ENCODE results near the gene GDF3.
"Not testable (repeated sequence)": the region's sequence is repeated elsewhere in the genome, so short reads cannot be mapped to it uniquely, and the experiment has no call there.

Gene GDF3
- 0 reads per million in 3 experiments for total RNA-seq

DNA sequence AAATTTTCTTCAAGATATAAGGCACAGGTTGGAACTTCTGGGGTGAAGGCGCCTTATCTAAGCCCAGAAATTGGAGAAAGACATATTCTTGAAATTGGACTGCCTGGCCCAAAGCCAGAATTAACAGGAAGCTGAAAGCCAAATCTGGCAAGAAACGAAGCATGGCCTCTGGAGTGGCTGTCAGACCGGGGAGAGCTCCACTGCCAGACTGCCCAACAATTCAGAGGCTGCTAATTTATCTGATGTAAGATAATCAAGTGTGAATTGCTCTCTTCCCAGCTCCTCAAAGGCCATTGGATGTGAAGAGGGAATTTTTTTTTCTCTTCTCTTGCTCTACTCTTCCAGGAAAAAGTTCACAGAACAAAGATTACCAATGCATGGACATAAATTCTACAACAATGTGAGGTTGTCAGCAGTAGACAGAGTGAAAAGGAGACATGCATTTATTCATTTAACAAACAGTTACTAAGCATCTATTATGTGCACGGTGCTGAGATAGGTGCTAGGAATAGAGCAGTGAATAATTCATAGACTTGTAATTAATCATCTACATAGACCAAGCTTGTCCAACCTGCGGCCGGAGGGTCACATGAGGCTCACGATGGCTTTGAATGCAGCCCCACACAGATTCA, at the start of gene GDF3:
Gene GDF3, minus strand, starts transcription at position 210 of the 632 bp plus-strand sequence. Its CDS starts 47 bp downstream, at position 163.
- no peak for DNase-seq

DNA sequence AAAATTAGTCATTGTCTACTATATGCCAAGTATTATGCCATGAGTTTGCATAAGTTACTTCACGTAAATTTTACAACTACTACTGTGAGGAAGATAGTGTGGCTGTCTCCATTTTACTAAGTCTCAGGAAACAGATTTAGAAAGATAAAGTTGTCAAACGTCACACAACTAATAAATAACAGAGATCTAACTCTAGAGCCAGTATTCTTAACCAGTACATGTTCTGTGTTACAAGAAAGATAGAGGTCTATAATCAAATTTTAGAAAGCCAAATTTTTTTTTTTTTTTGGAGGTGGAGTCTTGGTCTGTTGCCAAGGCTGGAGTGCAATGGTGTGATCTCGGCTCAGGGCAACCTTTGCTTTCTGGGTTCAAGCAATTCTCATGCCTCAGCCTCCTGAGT, 37.4 kb upstream of the GDF3 start:
- DNase-seq: no peak

DNA sequence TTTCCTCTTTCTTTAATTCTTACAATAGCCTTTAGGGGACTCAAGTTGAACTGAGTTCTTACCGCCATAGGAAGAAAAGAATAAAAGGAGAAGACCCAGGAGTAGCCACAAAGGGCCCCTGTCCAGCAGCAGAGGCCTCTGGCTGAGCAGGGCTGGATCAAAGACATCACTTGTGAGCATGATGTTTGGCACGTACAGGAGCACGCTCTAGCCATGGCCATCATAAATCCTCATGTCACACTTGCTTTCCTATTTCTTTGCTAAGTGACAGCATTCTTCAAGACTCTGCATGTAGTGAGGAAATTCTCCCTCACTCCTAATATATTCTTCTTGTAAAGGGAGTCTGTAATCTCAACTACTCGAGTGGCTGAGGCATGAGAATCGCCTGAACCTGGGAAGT, 35.9 kb upstream of the GDF3 start:
- DNase-seq: no peak

DNA sequence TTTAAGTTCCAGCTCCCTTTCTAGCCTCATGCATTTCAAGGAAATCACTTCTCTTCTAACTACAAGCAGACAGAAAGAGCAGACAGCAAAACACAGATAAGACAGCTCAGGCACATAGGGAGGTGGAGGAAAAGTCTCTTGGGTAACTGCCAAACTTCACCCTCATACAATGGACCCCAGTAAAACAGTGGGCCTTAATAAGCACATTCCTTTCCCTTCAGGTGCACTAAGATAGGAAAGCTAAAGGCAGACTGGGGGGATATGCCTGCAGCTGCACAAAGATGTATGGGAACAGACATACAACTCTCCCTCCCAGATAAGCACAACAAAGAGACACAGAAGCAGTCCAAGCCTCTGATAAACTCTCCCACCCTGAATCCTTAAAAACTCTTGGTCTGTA, 35.4 kb upstream of the GDF3 start:
- not testable (repeated sequence) for DNase-seq

DNA sequence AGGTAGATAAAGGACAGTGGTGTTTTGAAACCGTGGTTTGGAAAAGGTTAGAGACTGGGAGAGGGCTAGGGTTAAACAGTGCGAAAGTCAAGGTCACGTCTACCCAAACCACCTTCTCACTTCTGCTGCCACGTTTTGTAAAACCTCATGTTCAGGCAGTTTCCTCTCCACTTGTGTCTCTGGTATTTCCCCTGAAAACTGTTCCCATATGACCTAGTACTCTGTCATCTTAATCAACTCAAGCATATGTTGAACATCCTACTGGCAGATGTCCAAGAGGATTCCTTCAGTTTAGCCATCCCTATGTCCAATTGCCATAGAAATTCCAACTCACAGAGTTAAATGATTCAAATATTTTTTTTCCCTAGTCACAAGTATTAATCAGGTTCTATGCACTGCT, 34.2 kb upstream of the GDF3 start:
- no peak for DNase-seq

DNA sequence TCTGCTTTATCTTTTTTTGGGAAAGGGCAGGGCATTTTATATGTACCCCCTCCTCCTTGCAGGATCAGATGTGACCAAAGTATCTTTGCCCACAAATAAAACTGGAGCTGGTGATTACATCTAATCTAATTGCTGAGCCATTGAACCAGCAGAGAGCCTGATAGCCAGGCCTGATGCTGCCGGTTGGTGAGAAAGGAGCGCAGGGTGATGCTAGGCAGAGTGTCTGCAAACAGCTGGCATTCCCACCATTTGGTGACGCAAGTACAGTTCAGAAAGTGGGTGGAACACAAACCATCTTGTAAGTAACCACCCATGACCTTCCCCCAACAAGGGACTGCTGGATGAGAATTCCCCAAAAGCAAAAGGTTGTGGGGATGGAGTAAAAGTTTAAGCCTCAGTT, 28.4 kb upstream of the GDF3 start:
- no peak for DNase-seq

DNA sequence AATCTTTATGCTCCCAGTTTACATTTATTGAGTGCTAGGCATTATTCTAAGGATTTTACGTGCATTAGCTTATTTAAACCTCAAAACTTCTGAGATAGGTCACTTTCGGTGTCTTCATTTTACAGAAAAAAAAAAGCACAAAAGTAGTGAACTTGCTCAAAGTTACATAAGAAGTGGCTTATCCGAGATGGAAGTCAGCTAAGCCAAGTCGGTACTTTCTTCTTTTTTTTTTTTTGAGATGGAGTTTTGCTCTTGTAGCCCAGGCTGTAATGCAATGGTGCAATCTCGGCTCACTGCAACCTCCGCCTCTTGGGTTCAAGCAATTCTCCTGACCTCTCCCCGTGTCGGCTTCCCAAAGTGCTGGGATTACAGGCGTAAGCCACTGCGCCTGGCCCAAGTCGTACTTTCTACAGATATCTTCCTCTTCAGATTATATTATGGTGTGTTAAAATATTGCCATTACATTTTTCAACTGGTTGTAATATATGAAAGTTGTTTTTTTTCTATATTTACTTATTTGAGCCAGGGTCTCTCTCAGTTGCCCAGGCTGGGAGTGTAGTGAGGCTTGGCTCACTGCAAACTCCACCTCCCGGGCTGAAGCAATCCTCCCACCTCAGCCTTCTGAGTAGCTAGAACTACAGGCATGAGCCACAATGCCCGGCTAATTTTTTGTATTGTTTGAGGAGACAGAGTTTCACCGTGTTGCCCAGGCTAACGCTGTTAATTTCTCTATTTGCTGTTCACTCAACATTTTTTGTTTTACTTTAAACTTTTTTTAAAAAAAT, 24.6 kb upstream of the GDF3 start:
- DNase-seq: no peak

DNA sequence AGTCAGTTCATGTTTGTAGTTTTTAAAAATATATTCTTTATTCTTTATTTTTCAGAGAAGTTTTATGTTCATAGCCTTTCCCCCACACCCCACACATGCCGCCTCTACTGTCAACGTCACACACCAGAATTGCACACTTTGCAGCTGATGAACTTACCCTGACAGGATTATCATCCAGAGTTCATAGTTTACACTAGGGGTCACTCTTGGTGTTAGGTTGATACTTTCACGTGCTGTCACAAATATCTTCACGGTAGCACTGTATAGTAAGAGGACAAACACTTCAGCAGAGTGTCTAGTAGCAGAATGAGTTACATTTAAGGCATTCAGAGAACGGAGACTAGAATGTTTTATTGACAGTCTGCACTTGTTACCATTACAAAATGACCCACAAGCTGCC, 20.8 kb upstream of the GDF3 start:
- no peak for DNase-seq

DNA sequence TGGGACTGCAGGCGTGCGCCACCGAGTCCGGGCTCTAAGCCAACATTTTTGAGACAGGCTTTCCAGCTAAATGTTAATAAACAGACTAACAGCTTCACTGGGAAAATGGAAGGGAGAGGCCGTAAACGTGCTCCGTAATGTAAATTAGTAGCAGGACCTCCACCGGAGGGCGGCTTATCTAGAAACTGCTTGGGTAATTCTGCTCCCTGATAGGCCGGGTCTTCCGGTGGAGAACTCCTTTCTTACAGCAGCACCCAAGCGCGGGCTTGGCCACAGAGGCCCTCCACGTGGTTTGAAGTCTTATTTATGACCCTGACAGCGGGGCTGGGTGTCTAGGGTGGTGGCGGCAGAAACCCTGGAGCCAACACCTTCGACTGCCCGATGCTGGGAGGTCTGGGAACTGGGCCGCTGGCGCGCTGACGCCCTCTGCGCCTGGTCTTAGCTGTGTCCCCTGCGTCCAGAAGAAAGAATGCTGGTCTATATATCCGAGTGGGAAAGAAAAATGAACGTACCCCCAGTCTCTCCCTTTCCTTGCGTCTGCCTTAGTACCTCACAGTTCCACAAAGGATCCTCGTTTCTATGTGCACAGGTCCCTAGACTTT, 17.4 kb upstream of the GDF3 start:
- no peak for DNase-seq

DNA sequence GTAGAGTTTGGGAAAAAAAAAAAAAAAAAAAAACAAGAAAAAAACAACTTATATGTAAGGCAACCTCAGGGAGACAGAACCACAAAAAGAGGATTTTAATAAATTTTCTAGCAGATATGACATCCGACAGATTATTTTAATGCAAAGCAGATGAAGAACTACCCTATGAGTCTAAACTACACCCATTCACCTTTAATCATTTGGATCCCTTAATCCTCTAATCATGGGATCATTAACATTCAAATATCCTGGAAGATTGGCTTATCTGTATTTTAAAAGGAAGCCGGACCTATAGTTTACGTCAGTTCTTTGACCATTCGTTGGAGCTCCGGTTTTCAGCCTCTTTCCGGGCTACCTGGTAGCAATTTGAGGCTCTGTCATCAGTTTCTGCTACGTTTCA, 15.6 kb upstream of the GDF3 start, which contains the start of gene DPPA3:
Gene DPPA3, plus strand, starts transcription at position 301 of the 400 bp plus-strand sequence. CDS start 138 bp downstream, outside the sequence.
- no peak for DNase-seq

DNA sequence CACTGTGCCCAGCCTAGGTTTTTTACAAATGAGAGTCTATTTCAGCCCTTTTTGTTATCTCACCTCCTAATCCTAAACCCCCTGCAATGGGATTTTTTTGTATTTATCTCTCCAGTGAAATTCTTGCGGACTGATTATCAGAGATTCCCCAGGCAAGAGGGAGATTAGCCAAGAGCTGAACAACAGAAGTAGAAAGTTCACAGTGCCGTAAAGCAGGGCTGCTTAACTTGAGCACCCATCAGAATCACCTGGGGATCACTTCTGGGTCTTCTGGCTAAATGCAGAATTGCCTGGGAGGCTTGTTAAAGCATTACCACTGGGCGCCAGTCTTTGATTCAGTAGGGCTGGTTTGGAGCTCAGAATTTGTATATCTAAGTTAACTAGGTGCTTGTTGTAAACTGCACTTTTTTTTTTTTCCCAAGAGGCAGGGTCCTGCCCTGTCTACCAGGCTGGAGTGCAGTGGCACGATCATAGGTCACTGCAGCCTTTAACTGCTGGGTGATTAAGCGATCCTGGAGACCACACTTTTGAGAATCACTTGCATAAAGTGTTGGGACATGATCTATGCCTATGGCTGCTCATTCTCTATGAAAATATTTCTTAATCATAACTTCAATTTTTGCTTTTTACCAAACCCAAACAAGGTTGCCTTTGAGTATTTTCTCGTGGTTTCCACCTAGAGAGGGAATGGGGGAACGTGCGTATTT, 14.5 kb upstream of the GDF3 start:
- DNase-seq: no peak

DNA sequence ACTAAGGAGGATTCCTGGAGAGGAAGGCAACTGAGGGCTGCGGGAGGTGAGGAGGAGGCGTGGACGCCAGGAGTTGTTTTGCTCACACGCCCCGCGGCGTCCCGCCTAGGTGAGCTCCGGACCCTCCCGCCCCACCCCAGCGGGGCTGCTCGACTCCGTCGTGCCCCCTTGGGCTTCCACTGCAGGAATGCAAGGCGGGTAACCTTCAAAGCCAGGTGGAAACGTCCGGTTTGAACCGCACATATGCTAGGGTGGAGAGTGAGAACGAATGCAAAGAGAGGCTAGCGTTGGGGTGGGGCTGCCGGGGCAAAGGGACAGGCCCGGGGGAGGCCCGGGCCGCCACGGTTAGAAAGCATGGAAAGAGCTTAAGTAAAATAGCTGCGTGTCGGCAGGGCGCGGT, 10.3 kb upstream of the GDF3 start:
- DNase-seq: no peak

DNA sequence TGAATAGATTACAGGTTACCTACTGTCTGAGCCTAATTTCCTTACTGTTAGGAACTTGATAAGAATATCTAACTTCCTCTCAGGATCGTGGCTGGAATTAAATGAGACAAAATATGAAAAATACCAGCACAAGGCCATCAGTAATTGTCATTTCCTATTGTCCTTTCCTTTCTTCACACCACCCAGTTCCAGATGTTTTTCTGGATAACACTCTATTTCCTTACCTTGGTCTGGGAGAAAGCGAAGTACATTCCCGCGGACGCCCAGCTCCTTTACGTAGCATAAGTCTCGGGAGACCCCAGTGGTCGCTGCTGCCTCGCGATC, 376 bp downstream of the GDF3 start:
- DNase-seq: no peak

DNA sequence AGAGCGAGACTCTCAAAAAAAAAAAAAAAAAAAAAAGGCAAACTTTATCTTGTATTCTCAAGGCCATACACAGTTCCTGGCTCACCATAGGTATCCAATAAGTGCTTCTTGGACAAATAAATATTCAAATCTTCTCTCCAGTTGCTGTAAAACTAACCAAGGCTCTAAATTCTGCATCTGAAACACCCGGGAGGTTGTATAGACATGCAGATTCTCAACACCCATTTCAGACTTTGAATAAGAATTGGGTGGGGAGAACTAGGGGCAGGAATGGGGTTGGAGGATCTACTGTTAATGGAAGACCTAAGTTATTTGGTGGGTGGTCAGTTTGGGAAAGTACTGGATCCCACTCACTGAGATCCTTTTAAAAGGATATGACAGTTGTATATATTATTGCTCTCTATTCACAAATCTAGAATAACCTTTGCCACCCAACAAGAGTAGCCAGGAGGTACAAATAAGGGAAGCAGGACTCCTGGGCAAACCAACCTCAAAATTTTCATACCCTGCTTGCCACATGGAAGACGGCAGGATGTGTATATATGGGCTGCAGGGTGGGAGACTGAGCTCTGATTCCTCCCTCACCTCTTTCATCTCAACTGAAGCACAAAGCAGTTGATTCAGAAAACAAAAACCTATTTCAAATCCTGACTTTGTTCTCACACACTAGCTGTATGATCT, 879 bp downstream of the GDF3 start:
- no peak for DNase-seq

DNA sequence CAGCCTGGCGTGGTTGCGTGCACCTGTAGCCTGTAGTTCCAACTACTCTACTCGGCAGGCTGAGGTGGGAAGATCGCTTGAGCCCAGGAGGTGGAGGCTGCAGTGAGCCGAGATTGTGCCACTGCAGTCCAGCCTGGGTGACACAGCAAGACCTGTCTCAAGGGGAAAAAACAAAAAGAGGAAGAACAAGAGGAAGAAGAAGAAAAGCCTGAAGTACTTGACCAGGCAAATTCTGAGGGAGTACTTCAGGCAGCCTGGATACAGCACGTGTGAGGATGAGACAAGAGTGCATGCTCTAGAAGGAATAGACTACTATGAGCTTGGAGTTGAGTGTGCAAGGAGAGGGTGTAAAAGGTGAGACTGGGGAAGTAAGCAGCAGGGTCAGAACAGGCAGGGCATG, 1.8 kb downstream of the GDF3 start:
- DNase-seq: no peak

DNA sequence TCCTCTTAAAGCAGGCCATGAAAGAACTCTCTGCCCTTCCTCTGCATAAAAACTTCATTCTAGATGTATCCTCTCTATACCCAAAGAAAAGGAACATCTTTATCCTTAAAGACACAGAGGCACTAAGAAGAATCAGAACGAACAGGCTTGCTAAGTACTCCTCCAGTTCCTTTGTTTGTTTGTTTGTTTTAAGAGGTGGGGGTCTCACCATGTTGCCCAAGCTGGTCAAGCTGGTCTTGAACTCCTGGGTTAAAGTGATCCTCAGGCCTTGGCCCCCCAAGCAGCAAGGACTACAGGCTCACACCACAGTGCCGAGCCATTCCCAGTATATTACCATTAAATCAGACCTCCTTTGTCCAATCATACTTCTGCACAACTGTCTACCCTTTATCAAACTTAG, 14.0 kb downstream of the GDF3 start:
- no peak for DNase-seq

DNA sequence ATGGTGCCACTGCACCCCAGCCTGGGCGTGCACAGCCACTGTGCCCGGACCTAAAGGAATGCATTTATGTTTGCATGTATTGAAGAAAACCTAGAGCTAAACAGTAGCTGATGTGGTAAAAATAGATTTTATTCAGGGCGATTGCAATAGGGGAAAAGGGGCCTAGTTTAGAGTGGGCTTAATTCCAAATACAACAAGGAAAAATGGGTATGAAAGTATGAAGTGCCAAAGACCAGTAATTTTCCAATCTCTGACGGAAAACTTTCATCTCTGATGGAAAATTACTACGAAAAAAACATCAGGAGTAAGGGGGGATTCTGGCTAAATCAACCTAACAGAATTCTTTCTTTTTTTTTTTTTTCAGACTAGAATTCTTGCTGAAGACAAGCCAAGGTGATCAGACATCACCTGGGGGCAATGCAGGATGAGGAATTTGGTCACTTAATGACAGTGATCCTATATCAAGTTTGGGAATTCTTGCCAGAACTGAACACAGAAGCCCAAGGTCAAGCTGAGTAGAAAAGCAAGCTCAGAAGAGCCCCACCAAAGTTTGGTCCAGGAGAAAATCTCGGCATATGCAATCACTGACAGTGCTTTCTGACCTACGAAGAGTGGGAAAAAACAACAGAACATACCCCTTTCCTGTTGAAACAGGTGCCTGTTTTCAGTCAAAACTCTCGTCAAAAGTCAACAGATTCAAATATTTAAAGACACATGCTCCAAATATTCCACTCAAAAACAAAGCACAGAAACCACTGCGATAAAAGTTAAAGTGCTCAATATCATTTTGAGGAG, 16.1 kb downstream of the GDF3 start:
- no peak for DNase-seq

DNA sequence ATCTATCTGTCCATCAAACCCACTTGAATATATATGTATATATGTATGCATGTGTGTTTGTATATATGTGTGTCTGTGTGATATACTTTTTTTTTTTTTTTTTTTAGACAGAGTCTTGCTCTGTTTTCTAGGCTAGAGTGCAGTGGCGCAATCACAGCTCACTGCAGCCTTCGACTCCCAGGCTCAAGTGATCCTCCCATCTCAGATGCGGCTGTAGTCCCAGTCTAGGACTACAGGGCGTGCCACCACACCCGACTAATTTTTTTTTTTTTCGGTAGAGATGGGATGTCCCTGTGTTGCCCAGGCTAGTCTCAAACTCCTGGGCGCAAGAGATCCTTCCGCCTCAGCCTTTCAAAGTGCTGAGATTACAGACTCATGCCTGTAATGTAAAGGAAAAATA, 16.8 kb downstream of the GDF3 start:
- no peak for DNase-seq

DNA sequence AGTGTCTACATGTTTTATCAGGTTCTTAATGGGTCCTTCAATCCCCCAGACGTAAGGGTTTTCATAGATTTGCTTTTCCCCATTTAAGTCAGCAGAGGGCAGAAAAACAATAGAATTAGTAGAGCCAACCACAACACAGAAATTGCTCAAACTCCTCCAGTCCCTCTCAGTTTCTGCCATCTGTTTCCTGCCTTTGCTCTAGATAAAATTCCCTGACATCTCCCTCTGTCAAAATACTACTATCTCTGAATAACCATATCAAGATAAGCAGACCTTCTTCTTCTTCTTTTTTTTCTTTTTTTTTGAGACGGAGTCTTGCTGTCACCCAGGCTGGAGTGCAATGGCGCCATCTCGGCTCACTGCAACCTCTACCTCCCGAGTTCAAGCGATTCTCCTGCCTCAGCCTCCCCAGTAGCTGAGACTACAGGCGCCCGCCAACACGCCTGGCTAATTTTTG, 18.1 kb downstream of the GDF3 start:
- DNase-seq: peak; percentile 7

DNA sequence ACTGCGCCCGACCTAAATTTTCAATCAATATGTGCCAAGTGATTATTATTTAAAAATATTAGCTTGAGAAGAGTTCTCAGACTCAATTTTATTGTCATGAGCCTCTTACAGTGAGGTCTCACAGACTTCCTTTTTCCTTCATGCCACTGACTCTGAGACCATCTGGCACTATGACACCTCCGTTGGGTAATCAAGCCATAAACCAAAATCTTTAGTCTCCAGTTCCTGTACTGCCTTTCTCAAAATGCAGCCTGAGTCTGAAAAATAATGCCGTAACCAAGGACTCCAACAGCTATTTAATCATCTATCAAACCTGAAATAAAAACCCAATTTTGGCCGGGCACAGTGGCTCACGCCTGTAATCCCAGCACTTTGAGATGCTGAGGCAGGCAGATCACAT, 20.1 kb downstream of the GDF3 start:
- DNase-seq: not testable (repeated sequence)

DNA sequence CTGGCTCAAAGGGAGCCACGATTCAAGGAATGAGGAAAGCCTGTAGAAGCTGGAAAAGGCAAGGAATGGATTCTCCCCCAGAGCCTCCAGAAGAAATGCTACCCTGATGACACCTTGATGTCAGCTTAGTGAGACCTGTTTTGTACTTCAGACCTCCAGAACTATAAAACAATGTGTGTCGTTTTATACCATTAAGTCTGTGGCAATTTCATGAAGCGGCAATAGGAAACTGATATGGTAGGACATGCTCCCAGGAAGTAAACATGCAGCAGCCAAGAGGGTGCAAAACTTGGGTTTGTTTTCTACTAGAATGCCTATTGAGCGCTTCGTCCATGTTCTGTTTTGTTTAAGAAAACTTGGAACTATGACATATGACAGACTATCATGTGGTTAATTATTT, 27.4 kb downstream of the GDF3 start:
- DNase-seq: no peak

DNA sequence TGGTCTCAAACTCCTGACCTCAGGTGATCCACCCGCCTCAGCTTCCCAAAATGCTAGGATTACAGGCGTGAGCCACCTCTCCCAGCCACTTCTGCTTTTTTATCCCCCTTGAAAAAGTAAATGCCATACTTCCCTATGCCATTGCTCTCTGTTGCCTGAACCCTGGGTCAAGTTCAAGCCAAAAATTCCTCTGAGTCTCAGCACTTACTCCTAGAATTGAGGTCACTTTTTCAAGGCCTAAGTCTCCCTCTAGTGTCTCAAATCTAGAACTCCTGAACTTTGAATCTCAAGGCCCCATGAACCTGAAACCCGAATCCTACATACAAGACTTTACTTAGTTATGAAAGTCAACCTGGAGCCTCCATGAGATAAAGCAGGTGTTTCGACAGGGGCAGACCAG, 28.4 kb downstream of the GDF3 start:
- no peak for DNase-seq
